SK-N-MC (cell line): Measurements from ENCODE around the gene SEMA4D.

Experiments
- DNase-seq: peaks from one replicate; pipeline ENCODE4 v3.0.0-alpha.2; 2011; ENCODE audit warnings: low read depth, low spot score
- H3K27ac ChIP-seq: fragments of 200-600 bp; sonication (generic); 2 replicates; pipeline ENCODE4 v1.5.1; 2016; ENCODE audit warnings: mixed run types
- H3K36me3 ChIP-seq: fragments of 200-600 bp; sonication (generic); 2 replicates; pipeline ENCODE4 v1.6.1; 2017; ENCODE audit warnings: antibody characterized with exemption, low read length, mixed read lengths; ENCODE audit not compliant: insufficient read depth
- H3K4me3 ChIP-seq: fragments of 200-600 bp; sonication (generic); 2 replicates; pipeline ENCODE4 v1.5.1; 2016
- H3K9ac ChIP-seq: fragments of 200-600 bp; sonication (generic); 2 replicates; pipeline ENCODE4 v1.8.0; 2017; ENCODE audit warnings: mixed run types, mixed read lengths; ENCODE audit not compliant: insufficient read length
- H3K9me3 ChIP-seq: fragments of 200-600 bp; sonication (generic); 2 replicates; pipeline ENCODE4 v1.6.1; 2017; ENCODE audit warnings: low read depth, mild to moderate bottlenecking, antibody characterized with exemption, low read length, moderate library complexity, mixed read lengths
- EZH2 ChIP-seq: fragments of 200-600 bp; sonication (generic); IDR thresholded peaks from one replicate; pipeline ENCODE4 v1.6.1; 2017; ENCODE audit warnings: antibody characterized with exemption
- FOXP2 ChIP-seq: optimal IDR thresholded peaks from 2 replicates; pipeline ENCODE3; 2011; ENCODE audit warnings: mild to moderate bottlenecking, moderate library complexity; ENCODE audit not compliant: insufficient read depth; ENCODE audit errors: extremely low read length, control extremely low read depth
- POLR2AphosphoS5 ChIP-seq: IDR thresholded peaks from 2 replicates; pipeline ENCODE4 v1.6.1; 2012; ENCODE audit warnings: mild to moderate bottlenecking, low read depth, low read length, borderline replicate concordance

The SEMA4D gene

GRCh38 chr9:89381308-89381609, 116.7 kb downstream of the SEMA4D start:
- no peak for TF ChIP-seq POLR2AphosphoS5
- TF ChIP-seq FOXP2 = no peak
- TF ChIP-seq EZH2 = no peak
- Histone ChIP-seq H3K9ac (no peak overlapping the region), H3K36me3 (no peaks in the 10 kb centered on the region; the same call in 1 of the 2 replicates), H3K4me3 (no peak overlapping the region), H3K27ac (no peak overlapping the region), H3K9me3 (no peaks in the 10 kb centered on the region)
- DNase-seq = no peak

- Histone ChIP-seq H3K4me3 (no peak overlapping the region), H3K9me3 (no peaks in the 10 kb centered on the region), H3K27ac (no peak overlapping the region), H3K9ac (no peak overlapping the region), H3K36me3 (no peaks in the 10 kb centered on the region; the same call in 1 of the 2 replicates)
- TF ChIP-seq FOXP2 = no peak
- no peak for DNase-seq
These were observed 117.2 kb downstream of the SEMA4D start for GRCh38 chr9:89380437-89381307.

GRCh38 chr9:89379508-89380115, 118.3 kb downstream of the SEMA4D start:
- TF ChIP-seq EZH2 (no peak), POLR2AphosphoS5 (no peak), FOXP2 (no peak)
- H3K36me3 ChIP-seq = no peaks in the 10 kb centered on the region; the same call in 1 of the 2 replicates

GRCh38 chr9:89379031-89379430, 118.9 kb downstream of the SEMA4D start:
- no peak overlapping the region for H3K4me3 ChIP-seq
- no peak for DNase-seq
- H3K9ac ChIP-seq = no peak overlapping the region
- H3K9me3 ChIP-seq = no peaks in the 10 kb centered on the region
- H3K36me3 ChIP-seq = no peaks in the 10 kb centered on the region; the same call in 1 of the 2 replicates
- no peak overlapping the region for H3K27ac ChIP-seq
- TF ChIP-seq POLR2AphosphoS5 (no peak), FOXP2 (no peak), EZH2 (no peak)

More at GRCh38 chr9:89379508-89380115, 118.3 kb downstream of the SEMA4D start:
- Histone ChIP-seq H3K27ac (no peak overlapping the region), H3K9me3 (no peaks in the 10 kb centered on the region), H3K9ac (no peak overlapping the region), H3K4me3 (no peak overlapping the region)
- DNase-seq = no peak

GRCh38 chr9:89378541-89378940, 119.4 kb downstream of the SEMA4D start:
- Histone ChIP-seq H3K9me3 (no peaks in the 10 kb centered on the region), H3K4me3 (no peak overlapping the region), H3K27ac (no peak overlapping the region), H3K9ac (no peak overlapping the region), H3K36me3 (no peaks in the 10 kb centered on the region; the same call in 1 of the 2 replicates)
- TF ChIP-seq EZH2 (no peak), POLR2AphosphoS5 (no peak), FOXP2 (no peak)
- no peak for DNase-seq

- no peak for DNase-seq
- Histone ChIP-seq H3K9me3 (no peaks in the 10 kb centered on the region), H3K9ac (no peak overlapping the region), H3K27ac (no peak overlapping the region), H3K4me3 (no peak overlapping the region), H3K36me3 (no peaks in the 10 kb centered on the region; the same call in 1 of the 2 replicates)
- TF ChIP-seq FOXP2 = no peak
- TF ChIP-seq POLR2AphosphoS5 = no peak
These were observed 120.5 kb downstream of the SEMA4D start for GRCh38 chr9:89377411-89377810.

GRCh38 chr9:89376741-89377351, 121.1 kb downstream of the SEMA4D start:
- TF ChIP-seq EZH2 (no peak), POLR2AphosphoS5 (no peak), FOXP2 (no peak)
- DNase-seq = no peak
- H3K9ac ChIP-seq = no peak overlapping the region
- H3K27ac ChIP-seq = no peak overlapping the region
- H3K4me3 ChIP-seq = no peak overlapping the region
- no peaks in the 10 kb centered on the region; the same call in 1 of the 2 replicates for H3K36me3 ChIP-seq
- no peaks in the 10 kb centered on the region for H3K9me3 ChIP-seq

- TF ChIP-seq FOXP2 = no peak
- TF ChIP-seq EZH2 = no peak
- no peak for TF ChIP-seq POLR2AphosphoS5
- no peaks in the 10 kb centered on the region; the same call in 1 of the 2 replicates for H3K36me3 ChIP-seq
- H3K9ac ChIP-seq = no peak overlapping the region
- DNase-seq = no peak
- H3K4me3 ChIP-seq = no peak overlapping the region
- H3K9me3 ChIP-seq = no peaks in the 10 kb centered on the region
- H3K27ac ChIP-seq = no peak overlapping the region
These were observed 121.6 kb downstream of the SEMA4D start for GRCh38 chr9:89376286-89376685.
